IPS-NIHi11 (cell line): ENCODE measurements around the gene PGM3.

Source experiments
- DNase-seq: peaks from one replicate; pipeline ENCODE4 v3.0.0; 2012; ENCODE audit warnings: mixed read lengths, low spot score

The PGM3 gene

DNA sequence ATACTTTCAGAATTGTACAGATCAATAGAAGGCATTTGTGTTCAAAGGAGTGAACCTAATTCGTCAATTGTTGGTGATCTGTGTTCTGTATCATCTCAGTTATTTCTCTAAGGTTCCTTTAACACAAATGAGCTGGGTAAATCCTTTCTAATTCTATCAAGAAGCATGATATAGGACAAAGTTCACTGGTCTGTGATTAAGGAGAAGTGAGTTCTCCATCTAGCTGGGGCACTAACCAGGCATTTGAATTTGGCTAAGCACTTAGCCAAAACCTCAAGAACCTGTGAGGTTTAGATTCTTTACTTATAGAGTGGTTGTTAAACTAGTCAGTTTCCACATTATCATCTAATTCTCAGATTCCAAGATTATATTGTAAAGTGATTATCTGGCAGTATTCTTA is 75.3 kb downstream of the PGM3 start:
- DNase-seq, result no peak
